HG02623 (cell line): Measurements from ENCODE around the gene LYRM7.
"Not testable (repeated sequence)": the region's sequence is repeated elsewhere in the genome, so short reads cannot be mapped to it uniquely, and the experiment has no call there.

Source experiments
- ATAC-seq: cut with Tn5 transposase; IDR thresholded peaks from one replicate; pipeline ENCODE4 v1.9.1; 2021; ENCODE audit warnings: moderate library complexity; ENCODE audit not compliant: unreplicated experiment

The LYRM7 gene

DNA sequence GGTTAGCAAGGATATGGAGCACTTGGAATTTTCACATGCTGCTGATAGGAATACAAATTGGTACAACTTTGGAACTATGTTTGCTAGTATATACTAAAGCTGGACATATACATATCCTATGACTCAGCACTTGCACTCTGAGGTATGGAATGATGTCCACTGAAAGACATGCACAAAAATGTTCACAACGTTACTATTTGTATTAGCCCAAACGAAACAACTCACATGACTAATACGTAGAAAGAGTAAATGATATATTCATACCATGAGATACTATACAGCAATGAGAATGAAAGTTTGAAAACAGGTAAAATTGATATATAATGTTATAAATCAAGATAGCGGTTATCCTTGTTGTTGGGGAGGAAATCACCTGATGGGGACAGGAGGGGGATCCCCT is 47.6 kb downstream of the LYRM7 start:
- ATAC-seq, result no peak

DNA sequence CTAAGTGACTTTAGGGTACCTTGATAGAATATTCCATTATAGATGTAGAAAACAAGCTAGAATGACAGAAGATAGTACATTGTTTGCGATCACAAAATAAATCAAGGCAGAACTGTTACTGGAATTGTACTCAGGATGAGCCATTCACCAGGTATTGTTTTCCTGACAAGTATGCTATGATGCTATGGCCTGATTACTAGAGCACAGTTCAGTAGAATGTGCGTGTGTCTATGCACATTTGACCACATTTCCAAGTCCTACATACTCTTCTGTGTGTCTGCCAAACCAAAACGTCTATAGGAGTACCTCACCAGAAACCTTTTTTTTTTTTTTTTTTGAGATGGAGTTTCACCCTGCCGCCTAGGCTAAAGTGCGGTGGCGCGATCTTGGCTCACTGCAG is 49.8 kb downstream of the LYRM7 start:
- ATAC-seq, result no peak

DNA sequence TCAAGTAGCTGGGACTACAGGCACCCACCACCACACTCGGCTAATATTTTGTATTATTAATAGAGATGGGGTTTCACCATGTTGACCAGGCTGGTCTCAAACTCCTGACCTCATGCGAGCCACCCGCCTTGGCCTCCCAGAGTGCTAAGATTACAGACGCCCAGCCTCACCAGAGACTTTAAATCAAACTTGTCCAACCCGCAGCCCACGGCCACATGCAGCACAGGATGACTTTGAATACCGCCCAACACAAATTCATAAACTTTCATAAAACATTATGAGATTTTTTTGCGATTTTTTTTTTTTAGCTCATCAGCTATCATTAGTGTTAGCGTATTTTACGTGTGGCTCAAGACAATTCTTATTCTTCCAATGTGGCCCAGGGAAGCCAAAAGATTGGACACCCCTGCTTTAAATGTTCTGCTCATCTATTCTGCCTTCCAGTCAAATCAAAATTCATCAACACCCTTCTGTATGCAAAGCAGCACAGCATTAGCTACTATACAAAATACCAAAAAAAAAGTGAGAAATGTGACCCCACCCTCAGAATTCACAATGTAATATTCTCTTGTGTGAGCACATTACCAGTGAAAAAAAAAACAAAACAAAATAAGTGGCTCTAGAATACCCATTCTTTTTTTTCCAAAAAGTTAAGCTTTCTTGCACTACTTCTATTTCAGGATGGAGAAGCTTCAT is 50.4 kb downstream of the LYRM7 start:
- no peak for ATAC-seq

DNA sequence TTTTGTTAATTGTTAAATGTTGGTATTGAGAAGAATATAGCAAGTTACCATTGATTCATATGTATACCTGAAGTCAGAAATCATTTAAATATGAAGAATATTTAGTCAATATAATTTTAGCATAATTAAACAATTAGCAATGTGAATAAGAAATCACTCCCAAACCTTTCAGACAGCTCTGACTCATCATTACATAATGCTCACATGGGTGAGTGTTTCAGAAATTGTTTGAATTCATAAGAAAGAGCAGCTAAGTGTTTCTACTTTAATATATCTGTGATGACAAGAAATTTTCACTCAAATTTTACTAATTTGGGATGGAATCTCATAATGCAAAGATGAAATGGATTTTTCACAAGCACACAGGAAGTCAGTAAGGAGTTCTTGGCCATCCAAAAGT is 51.1 kb downstream of the LYRM7 start:
- no peak for ATAC-seq

GRCh38 chr5:131222731-131223130 is 52.0 kb downstream of the LYRM7 start:
- ATAC-seq, result no peak

DNA sequence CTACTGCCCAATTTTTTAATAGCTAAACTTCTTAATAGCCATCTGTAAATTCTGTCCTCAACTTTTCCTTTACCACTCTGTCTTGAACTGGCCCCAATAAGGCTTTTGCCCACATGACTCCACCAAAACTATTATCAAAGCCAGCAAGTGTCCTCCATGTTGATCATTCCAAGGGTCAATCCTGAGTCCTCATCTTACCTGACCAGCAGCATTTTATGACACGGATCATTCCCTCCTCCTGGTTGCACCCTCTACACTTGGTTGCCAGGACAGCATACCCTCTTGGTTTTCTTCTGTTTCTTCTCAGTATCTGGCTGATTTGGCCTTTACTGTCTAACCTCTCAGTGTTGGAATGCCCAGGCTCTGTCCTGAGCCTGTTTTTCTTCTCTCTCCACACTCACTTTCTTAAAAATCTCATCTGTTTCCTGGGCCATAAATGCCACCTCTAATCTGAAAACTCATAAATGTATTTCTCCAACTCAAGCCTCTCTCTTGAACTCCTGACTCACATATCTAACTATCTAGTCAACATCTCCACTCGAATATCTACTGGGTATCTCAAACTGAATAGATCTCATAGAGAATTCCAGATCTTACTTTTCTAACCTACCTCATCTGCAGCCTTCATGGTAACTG is 53.1 kb downstream of the LYRM7 start:
- no peak for ATAC-seq

- peak; percentile 82 for ATAC-seq
Measured at GRCh38 chr5:131224387-131225201, 53.9 kb downstream of the LYRM7 start.

DNA sequence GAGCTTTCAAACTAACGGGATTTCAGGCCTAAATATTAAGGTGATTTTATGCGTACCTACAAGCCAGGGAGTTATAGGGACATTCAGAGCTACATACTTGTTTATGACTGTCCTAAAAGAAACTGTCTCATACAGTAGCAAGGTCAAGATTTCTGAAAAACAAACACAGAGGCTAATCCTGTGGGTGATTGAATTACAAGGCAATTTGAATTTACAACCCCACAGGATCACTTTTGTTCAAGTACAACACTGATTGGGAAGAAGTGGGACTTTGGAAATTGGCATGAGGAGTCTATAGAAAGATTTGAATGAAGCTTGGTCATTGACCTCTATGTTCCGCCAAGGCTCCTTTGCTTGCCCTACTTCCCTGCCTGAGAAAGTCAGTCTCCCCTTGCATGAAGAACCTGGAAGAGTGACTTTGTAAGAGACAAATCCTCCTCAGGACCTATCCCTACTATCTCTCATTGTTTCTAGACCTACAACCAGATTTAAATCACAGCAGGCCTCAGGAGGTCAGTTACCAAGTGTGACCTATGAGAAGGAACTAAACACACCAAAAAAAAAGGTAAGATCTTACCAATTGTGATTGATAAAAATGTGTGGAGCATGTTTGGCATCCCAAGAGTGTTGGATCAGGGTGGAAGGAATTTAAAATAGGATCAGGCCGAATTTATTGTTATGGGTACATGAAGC is 54.7 kb downstream of the LYRM7 start:
- no peak for ATAC-seq

DNA sequence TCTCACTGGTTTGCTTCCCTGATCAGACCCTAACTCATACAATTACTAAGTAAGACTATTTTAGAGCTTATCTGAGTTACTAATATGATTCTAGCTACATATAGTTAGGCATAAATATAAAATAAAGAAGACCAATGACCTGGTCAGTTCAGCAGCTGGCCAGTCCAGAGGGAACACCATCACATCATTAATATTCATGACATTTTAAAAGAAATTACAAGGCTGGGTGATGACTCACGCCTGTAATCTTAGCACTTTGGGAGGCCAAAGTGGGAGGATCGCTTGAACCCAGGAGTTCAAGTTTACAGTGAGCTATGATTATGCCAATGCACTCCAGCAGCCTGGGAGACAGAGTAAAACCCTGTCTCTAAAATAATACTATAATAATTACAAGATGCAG is 56.2 kb downstream of the LYRM7 start:
- no peak for ATAC-seq

- ATAC-seq, result no peak
Measured at GRCh38 chr5:131228646-131229045, 57.9 kb downstream of the LYRM7 start.

GRCh38 chr5:131229623-131230022 is 58.9 kb downstream of the LYRM7 start:
- ATAC-seq, result no peak

DNA sequence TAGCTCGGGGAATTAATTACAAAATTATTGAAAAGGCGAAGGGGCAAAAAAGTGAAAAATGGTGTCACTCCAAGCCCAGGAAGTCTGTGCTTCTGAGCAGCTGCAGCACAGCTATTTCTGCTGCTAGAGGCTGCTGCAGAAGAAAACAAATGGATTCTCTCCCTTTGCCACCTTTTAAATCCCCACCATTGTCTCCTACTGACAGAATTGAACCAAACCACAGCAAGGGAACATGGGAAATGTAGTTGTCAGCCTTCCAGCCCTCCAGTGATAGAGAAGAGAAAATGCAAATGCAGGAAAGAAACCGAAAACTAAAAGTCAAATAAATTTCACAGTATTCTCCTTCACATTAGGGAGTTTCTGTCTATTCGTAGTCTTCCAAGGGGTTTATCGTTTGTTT is 59.7 kb downstream of the LYRM7 start:
- ATAC-seq, result peak; percentile 62

DNA sequence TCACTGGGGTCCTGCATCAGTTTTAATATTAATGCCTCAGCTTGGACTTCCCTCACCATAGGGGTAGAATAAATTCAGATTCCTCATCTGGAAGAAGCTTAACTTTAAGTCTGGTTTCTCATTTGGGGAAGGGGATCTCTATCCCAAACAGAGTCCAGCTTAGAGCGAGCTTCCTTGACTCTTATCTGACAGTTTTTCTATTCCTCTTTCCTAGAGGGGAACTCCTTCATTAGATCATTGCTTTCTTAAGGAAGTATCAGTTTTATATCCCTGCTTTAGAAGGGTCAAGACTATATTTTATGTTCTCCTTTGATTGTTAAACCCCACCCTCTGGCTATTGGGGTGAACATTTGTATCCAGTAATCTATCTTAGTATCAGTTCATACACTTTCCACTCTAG is 68.9 kb downstream of the LYRM7 start:
- no peak for ATAC-seq

GRCh38 chr5:131242728-131243255 is 72.0 kb downstream of the LYRM7 start:
- no peak for ATAC-seq

DNA sequence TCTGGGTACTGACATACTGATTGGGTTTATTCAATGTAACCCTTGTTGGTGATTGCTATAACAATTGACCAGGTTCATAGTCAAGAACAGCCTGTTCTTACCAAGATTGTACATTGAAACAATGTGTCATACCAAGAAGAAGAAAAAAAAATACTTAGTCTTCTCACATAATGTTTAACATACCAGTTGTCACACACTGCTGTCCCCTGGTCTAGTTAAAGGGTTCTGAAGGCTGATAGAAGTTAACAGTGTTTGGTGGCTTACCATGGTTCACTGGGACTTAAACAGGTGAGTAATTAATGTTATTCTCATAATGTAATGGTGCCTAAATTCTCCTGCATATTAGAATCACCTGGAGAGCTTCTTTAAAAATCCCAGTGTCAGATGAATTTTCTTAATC is 74.6 kb downstream of the LYRM7 start:
- ATAC-seq, result peak; percentile 39

GRCh38 chr5:131245948-131246347 is 75.2 kb downstream of the LYRM7 start:
- ATAC-seq, result no peak

DNA sequence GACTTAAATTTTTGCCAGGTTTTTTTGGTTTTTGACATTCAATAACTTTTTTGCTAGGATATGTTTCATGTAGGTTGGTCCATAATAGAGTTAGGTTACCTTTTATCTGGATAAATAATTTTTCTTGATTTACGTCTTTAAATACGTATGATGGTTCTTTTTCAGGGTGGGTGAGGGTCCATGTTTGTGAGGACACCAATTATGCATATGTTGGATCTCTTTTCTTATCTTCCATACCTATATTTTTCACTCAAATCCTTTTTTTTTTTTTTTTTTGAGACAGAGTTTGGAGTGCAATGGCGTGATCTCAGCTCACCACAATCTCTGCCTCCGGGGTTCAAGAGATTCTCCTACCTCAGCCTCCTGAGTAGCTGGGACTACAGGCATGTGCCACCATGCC is 75.8 kb downstream of the LYRM7 start:
- ATAC-seq, result no peak

DNA sequence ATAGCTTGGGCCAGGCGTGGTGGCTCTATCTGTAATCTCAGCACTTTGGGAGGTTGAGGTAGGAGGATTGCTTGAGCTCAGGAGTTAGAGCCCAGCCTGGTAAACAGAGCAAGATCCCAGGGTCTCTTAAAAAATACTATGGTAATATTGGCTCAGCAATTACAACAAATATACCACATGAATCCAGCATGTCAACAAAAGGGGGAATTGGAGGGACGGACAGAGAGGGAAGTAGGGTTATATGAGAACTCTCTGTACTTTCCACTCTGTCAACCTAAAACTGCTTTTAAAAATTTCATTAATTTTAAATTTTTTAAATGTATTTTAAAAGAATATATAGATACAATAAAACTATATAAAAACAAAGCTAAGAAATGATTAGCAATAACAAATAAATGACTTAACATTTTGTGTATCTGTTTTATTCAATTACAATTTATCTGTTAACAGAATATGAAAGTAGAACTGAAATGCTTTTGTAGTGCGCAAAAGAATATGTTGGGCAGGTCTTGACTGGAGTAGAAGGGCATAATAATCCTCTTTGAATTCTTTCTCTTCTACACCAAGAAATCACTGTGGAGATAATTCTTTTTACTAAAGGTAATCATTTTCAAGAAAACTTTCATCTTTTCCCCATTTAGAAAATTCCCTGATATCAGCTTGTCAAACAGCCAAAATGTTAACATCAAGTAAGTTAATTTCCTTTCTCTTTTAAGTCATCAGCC is 80.2 kb downstream of the LYRM7 start:
- no peak for ATAC-seq

- peak; percentile 89 for ATAC-seq
Measured at GRCh38 chr5:131252824-131253171, 82.1 kb downstream of the LYRM7 start.

GRCh38 chr5:131254025-131254424 is 83.3 kb downstream of the LYRM7 start:
- ATAC-seq, result not testable (repeated sequence)

- no peak for ATAC-seq
Measured at GRCh38 chr5:131254741-131255140, 84.0 kb downstream of the LYRM7 start.
